ENCODE results near the gene FILIP1L.
A peak's percentile ranks its signal among the peaks of the same experiment; 100 is the strongest.

The FILIP1L gene

DNA sequence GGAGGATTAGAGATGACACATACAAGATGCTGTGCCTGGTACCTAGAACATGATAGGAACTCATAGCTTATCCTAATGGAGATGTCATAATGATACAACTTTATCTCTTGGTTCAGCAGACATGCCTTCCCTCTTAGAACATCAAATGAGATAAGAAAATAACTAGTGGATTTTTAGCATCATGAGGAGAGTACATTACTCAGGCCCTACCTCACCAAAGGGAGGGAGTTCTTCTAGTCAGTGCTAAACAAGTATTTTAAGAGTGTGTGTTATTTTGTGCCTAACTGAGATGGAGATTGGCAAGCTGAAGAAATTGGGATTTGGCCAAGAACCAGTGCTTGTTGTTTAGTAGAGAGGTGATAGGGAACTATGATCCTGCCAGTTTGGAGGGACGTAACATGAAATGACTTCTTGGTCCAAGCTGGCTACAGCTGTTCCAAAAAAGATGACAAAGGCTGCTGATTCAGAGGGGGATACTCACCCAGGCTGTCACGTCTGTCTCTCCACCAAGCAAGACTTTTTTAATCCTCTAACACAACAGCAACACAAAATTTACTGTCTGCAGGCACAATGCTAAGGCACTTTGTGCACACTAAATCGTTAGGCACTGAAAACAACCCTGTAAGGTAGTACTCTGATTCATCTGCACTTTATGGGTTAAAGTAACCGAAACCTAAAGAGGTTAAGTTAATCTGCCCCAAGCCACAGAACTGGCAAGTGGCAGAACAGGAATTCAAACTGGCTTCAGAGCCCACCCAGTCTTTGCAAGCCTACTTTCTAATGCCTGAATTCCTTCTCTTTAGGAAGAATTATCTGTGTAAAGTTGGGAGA, 170.2 kb downstream of the FILIP1L start:
- DNase-seq, result no peak

GRCh38 chr3:99941211-99941610, 173.1 kb downstream of the FILIP1L start:
- DNase-seq, result no peak

DNA sequence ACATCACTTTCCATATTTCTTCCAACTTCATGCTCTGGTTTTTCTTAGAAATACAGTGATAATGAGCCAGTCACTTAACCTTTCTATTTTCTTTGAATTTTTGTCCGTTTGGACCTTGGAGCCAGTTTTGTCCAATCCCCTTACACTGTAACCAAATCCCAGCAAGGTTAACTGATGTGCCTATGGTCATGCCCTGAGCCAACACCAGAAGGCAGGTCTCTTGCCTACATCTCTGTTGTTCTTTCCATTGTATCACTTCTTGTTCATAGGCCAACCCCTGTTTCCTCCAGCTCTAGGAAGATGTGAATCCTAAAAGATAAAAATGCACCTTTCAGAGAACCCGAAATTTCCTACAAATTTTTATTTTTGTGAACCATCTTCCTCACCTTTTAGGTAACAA, 174.0 kb downstream of the FILIP1L start:
- no peak for DNase-seq

GRCh38 chr3:99939876-99940275, 174.4 kb downstream of the FILIP1L start:
- no peak for DNase-seq

- no peak for DNase-seq
Observed at GRCh38 chr3:99938270-99938911, 175.9 kb downstream of the FILIP1L start.

GRCh38 chr3:99934975-99935797, 179.1 kb downstream of the FILIP1L start:
- DNase-seq, result no peak

GRCh38 chr3:99933971-99934750, 180.1 kb downstream of the FILIP1L start:
- no peak for DNase-seq

- DNase-seq, result no peak
Observed at GRCh38 chr3:99931059-99931458, 183.2 kb downstream of the FILIP1L start.

DNA sequence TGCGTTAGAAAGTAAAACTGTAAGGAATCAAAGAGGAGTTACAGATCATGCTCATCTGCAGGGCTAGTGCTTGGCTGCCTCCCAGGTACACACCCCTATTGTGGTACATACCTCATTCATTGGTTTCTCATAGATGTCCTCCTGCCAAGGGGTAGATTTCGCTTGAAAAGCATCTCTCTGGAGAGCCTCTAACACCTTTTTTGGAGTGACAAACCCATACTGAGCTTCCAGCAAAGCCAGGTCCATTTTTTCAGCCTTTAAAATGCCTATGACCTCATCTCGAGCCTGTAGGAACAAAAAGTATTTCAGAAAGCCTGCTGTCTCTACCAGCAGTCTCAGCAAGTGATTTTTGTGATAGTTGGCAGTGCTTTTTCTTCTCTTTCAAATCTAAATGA, 184.6 kb downstream of the FILIP1L start:
- DNase-seq, result no peak

- DNase-seq, result no peak
Observed at GRCh38 chr3:99928771-99929744, 185.2 kb downstream of the FILIP1L start.

DNA sequence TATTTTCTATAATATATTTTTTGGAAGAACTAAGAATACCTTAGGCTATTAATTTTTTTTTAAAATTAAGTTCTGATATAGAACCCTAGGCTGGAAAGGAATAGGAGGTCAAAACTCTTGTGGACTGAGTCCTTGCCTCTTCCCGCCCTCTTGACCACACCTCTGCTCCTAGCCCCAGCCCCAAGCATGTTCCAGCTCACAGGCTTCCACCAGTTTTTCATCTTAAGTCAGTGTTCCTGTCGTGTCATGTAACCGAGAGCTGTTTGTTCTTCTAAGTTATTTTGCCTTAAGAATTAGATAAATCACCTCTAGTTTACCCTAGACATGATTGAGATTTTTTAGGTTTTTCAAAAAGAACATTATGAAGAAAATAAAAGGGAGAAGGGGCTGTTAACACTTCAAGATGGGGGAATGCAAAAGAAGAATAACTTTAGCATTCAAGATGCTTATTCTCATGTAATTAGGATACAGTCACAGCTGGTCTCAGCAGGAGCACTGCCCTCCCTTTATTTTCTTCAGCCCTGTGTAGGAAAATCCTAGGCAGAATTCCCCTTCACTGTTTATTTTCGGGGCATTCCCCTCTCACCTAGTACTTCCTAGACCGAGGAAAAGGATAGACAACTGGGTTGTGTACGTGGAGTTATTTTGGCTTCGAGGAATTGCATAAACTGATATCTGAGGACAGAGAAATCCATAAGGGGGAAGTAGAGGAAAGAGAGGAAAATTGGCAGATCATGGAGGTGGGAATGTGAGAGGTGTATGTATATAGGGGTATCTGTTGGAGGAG, 186.4 kb downstream of the FILIP1L start:
- DNase-seq, result no peak

DNA sequence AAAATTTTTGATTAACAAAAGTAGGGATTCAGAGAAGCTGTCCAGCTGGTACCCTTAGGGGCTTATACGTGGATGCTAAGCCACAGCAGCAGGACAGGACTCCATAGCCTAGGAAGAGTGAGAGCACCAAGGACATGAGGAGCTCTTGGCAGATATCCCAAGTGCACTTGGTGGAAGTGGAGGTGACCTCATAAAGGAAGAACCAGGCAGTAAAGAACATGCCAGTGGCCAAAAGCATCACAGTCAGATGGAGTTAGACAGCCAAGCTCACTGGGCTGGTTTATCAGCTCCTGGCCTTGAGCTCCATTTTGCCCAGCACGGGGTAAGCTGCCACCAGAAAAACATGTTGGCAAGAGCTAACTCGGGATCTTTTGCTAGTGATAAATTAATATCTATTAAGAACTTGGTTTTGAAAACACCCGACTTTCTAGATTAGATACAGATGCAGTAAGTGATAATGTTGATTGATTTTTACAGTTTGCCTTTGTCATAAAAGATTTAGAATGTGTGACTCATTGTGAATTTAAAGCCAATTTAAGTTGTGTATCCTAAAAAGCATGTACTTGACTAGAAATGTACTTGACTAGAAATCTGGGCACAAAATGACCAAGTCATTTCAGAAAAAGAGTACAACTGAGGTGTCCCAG, 188.6 kb downstream of the FILIP1L start:
- DNase-seq, result no peak

- no peak for DNase-seq
Observed at GRCh38 chr3:99923873-99924272, 190.4 kb downstream of the FILIP1L start.

GRCh38 chr3:99921986-99922385, 192.3 kb downstream of the FILIP1L start:
- DNase-seq, result no peak

DNA sequence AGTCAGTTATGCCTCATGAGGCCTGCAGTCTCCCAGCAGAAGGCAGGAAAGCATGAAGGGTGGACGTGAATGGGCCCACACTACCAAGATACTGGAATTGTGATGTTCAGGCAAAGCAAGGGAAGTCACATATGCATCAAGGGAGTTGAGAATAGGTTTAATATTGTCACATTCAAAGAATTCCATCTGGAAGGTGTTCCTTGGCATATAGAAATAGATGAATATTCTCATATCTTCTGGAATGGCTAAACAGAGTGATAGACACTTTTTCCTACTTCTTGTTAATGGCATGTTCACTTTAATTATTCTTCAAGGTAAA, 193.0 kb downstream of the FILIP1L start:
- no peak for DNase-seq

GRCh38 chr3:99920481-99921376, 193.6 kb downstream of the FILIP1L start:
- DNase-seq, result peak in 1 of 2 donors; percentile 10

GRCh38 chr3:99919694-99920093, 194.6 kb downstream of the FILIP1L start:
- no peak for DNase-seq

DNA sequence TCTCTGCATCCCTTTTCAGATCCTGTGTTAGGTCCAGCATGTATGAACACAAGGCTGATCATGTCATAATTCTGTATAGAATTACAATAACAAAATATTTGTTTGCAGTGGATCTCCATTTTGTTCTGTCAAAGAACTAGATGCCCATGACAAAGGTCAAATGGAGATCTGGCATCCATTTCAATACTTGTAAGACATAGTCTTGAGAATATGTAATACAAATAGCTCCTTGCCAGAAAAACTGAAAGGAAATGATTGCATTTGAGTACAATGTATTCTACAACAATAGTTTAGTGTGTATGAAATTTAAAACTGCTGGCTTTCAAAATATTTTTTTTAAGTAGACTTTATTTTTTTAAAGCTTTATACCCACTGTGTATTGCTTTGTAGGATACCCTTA, 195.6 kb downstream of the FILIP1L start:
- no peak for DNase-seq

GRCh38 chr3:99915906-99916432, 198.3 kb downstream of the FILIP1L start:
- no peak for DNase-seq

Data from inflammatory macrophage treated with lipopolysaccharide for 1 hour (primary cell).